Kidney epithelial cell (primary cell): Measurements from ENCODE around the gene RAB26. TPM values are rescaled to one million over a fixed set of nuclear protein-coding genes. Genes with fewer than 3 reads are reported as not detected.

ENCODE experiments used
- DNase-seq: peaks from one replicate; pipeline ENCODE4 v3.0.0-alpha.2; 2010; ENCODE audit warnings: low read depth
- H3K27me3 ChIP-seq: 2 replicates; pipeline ENCODE4 v1.6.0; 2011; ENCODE audit warnings: low read length; ENCODE audit not compliant: control insufficient read depth, insufficient read depth
- H3K36me3 ChIP-seq: 2 replicates; pipeline ENCODE4 v1.5.1; 2011; ENCODE audit warnings: low read length; ENCODE audit not compliant: control insufficient read depth, insufficient read depth
- H3K4me3 ChIP-seq: 2 replicates; pipeline ENCODE4 v1.5.1; 2011; ENCODE audit warnings: low read depth, mild to moderate bottlenecking, control low read depth, low read length
- total RNA-seq: library from RNA; depleted of rRNA; stranded (reverse); fragments of >200 nt; gene quantifications from 2 replicates; pipeline ENCODE4 v1.2.3, GENCODE V29; 2015
- TF ChIP-seq, protein P1 (sequence below): IDR thresholded peaks from 2 replicates; pipeline ENCODE4 v1.5.1; 2011; ENCODE audit warnings: mild to moderate bottlenecking, moderate library complexity, low read length, control low read depth, inconsistent platforms; ENCODE audit not compliant: insufficient read depth, poor library complexity, severe bottlenecking

The RAB26 gene
- total RNA-seq, 1 donor from 2014 or later, result 0.54 TPM

DNA sequence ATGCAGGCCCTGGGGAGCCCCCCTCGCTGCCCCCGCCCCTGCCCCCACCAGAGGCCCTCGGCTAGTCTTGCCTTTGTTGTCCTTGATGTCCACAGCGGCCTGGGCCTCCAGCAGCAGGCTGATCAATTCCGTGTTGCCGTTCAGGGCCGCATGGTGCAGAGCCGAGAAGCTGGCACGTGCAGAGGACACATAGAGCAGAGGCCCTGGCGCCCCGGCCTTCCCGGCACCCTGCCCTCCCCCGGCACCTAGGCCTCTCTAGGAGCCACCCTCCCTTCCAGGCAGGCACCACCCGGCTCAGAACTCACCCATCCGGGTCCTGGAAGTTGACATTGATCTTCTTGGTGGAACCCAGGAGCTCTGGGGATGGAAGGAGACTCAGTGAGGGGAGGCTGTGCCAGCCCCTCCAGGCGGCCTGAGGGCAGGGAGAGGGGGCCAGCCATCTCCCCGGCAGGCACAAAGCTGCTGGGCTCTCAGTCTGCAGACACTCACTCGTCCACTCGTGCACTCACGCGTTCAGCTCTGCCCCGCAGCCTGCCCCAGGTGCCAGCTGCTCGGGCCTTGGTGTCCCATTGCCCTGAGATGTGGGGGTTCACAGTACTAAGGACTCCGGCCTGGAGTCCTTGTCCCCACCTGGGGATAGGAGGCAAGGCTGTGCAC, 41.7 kb downstream of the RAB26 start:
- Histone ChIP-seq H3K36me3 (no peaks in the 10 kb centered on the region), H3K4me3 (no peak overlapping the region), H3K27me3 (peaks cover 12% of the 10 kb centered on the region)
- no peak for DNase-seq
- TF ChIP-seq, protein P1, sequence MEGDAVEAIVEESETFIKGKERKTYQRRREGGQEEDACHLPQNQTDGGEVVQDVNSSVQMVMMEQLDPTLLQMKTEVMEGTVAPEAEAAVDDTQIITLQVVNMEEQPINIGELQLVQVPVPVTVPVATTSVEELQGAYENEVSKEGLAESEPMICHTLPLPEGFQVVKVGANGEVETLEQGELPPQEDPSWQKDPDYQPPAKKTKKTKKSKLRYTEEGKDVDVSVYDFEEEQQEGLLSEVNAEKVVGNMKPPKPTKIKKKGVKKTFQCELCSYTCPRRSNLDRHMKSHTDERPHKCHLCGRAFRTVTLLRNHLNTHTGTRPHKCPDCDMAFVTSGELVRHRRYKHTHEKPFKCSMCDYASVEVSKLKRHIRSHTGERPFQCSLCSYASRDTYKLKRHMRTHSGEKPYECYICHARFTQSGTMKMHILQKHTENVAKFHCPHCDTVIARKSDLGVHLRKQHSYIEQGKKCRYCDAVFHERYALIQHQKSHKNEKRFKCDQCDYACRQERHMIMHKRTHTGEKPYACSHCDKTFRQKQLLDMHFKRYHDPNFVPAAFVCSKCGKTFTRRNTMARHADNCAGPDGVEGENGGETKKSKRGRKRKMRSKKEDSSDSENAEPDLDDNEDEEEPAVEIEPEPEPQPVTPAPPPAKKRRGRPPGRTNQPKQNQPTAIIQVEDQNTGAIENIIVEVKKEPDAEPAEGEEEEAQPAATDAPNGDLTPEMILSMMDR, result no peak

DNA sequence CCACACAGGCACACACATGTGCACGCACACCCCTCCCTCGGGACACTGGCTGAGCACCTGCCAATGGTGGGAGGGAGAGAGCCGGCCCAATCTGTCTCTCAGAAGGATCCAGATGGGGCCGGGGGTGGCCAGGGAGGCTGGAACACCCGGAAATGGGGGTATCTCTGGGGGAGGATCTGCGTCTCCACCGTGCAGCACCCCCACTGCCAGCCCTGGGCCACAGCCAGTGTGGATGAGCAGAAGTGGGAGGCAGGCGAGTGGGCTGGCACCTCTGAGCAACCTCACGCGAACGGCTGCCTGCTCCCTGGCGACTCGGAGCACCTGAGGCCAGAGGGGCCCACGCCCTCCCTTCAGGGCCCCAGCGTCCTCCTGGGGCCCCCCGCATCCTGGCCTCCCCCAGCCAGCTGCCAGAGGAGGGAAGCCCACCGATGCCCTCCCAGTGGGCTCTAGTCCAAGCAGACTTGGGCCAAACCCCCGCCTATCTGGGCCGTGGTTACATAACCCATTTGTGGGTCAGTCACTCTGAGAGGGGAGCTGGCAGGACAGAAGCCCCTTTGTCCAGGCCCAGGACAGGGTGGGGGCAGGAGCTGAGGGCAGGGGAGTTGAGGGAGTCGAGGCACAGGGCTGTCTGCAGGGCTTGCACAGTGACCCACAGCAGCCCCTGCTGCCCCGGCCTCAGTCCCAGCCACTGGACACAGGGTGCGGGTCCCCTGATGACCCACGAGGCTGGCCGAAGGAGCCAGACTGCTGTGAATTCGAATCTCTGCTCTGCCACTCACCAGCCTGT, 42.4 kb downstream of the RAB26 start:
- TF ChIP-seq, protein P1, result no peak
- DNase-seq, result no peak
- no peaks in the 10 kb centered on the region for H3K36me3 ChIP-seq
- H3K27me3 ChIP-seq, result peaks cover 19% of the 10 kb centered on the region
- no peak overlapping the region for H3K4me3 ChIP-seq

DNA sequence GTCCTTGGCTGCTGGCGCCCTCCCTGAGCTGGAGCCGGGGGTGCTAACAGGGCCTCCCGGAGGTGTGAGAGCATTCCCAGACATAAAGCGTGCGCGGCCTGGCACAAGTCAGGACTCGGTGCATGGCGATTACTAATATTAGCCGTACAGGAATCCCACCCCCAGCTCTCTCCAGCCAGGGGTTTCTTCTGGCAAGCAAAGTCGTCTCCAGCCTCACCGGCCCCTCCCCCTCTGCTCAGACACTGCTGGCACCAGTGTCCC, 43.0 kb downstream of the RAB26 start:
- TF ChIP-seq, protein P1, result no peak
- H3K27me3 ChIP-seq, result peaks cover 21% of the 10 kb centered on the region
- no peak for DNase-seq
- no peak overlapping the region for H3K4me3 ChIP-seq
- H3K36me3 ChIP-seq, result no peaks in the 10 kb centered on the region

DNA sequence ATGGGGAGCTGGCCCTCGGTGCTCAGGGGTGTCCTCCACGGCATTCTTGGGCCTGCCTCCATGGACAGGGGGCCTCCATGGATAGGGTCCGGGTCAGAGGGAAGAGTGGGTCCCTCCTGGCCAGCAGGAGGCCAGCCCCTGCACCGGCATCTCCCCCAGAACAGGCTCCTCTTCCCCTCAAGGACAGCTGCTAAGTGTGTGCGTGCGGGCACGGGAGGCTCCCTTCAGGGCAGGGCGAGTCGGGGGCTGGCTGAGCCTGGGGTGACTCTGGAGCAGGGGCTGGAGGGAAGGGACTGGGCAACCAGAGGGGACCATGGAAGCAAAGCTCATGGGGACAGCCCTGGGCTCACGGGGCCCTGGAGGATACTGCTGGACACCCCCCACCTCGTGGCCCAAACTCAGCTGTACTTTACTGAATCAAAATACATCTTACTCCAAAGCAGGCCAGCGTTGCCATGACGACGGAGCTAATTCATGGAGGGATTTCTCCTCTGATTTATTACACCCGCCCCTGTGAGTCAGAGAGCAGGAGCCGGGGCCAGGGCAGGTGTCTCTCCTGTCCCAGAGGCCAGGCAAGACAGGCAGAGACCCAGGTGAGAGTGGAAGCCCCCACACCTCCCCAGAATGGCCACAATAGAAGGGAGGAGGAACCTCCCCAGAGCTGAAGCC, 45.9 kb downstream of the RAB26 start:
- TF ChIP-seq, protein P1, result no peak
- Histone ChIP-seq H3K4me3 (no peak overlapping the region), H3K27me3 (peaks cover 41% of the 10 kb centered on the region), H3K36me3 (no peaks in the 10 kb centered on the region)
- DNase-seq, result no peak

DNA sequence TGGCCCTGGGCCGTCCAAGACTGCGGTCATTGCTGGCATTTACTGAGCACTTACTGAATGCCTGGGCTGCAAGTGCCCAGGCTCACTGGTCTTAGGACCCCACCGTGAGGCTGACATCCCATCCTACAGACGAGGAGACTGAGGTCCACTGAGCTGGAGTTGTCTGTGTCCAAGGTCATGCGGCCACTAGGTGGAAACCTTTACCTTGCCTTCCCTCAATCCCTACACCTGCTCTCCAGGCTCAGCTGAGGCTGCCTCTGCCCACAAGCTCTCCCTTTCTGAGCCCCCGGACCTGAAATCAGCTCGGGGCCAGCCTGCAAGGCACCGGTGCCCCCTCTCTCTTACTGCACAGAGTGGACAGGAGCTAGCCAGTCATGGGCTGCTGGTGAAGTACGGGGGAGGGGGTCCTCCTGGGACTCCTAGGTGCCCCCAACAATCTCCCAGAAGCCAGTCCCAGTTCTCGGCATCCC, 46.5 kb downstream of the RAB26 start:
- Histone ChIP-seq H3K36me3 (no peaks in the 10 kb centered on the region), H3K27me3 (peaks cover 47% of the 10 kb centered on the region), H3K4me3 (no peak overlapping the region)
- TF ChIP-seq, protein P1, result peak; percentile 60
- DNase-seq, result no peak
